GM06990 (cell line): Measurements from ENCODE around the gene MTHFD2L.
A peak's percentile ranks its signal among the peaks of the same experiment; 100 is the strongest.
"Not testable (repeated sequence)": the region's sequence is repeated elsewhere in the genome, so short reads cannot be mapped to it uniquely, and the experiment has no call there.

Experiments used
- DNase-seq: peaks from one replicate; pipeline ENCODE4 v3.0.0-alpha.2; 2011; ENCODE audit not compliant: insufficient read length; ENCODE audit errors: extremely low read depth
- H3K27me3 ChIP-seq: replicated peaks from 2 replicates; pipeline ENCODE4 v1.6.0; 2011; ENCODE audit warnings: low read length; ENCODE audit not compliant: control insufficient read depth, insufficient read depth
- H3K36me3 ChIP-seq: 2 replicates; pipeline ENCODE4 v1.5.1; 2011; ENCODE audit warnings: low read length; ENCODE audit not compliant: control insufficient read depth, insufficient read depth
- H3K4me3 ChIP-seq: replicated peaks from 2 replicates; pipeline ENCODE4 v1.5.1; 2011; ENCODE audit warnings: low read depth, mild to moderate bottlenecking, control low read depth, low read length
- CTCF ChIP-seq: IDR thresholded peaks from 2 replicates; pipeline ENCODE4 v1.5.1; 2011; ENCODE audit warnings: low read length, control low read depth, mild to moderate bottlenecking, inconsistent platforms; ENCODE audit not compliant: insufficient read depth, poor library complexity, severe bottlenecking

Gene MTHFD2L

GRCh38 chr4:74206088-74206825, 48.3 kb downstream of the MTHFD2L start:
- peak; percentile 53 for DNase-seq
- peak overlapping the region; percentile 5 for H3K4me3 ChIP-seq
- no peaks in the 10 kb centered on the region for H3K27me3 ChIP-seq
- no peak for TF ChIP-seq CTCF
- no peaks in the 10 kb centered on the region for H3K36me3 ChIP-seq

- H3K4me3 ChIP-seq, H3K27me3 ChIP-seq, DNase-seq, H3K36me3 ChIP-seq: not testable (repeated sequence)
These were observed 56.7 kb downstream of the MTHFD2L start for GRCh38 chr4:74214457-74215159.

GRCh38 chr4:74215236-74215635, 57.3 kb downstream of the MTHFD2L start:
- not testable (repeated sequence) for H3K27me3 ChIP-seq, H3K36me3 ChIP-seq

GRCh38 chr4:74217365-74217764, 59.4 kb downstream of the MTHFD2L start:
- TF ChIP-seq CTCF, result no peak
- Histone ChIP-seq H3K27me3 (no peaks in the 10 kb centered on the region), H3K36me3 (no peaks in the 10 kb centered on the region), H3K4me3 (no peak overlapping the region)
- no peak for DNase-seq

More at GRCh38 chr4:74215236-74215635, 57.3 kb downstream of the MTHFD2L start:
- DNase-seq, H3K4me3 ChIP-seq: not testable (repeated sequence)

- no peak for DNase-seq
- no peaks in the 10 kb centered on the region for H3K36me3 ChIP-seq
- H3K27me3 ChIP-seq, result no peaks in the 10 kb centered on the region
- no peak for TF ChIP-seq CTCF
- H3K4me3 ChIP-seq, result no peak overlapping the region
These were observed 60.3 kb downstream of the MTHFD2L start for GRCh38 chr4:74218201-74218600.

- no peak for TF ChIP-seq CTCF
- no peak for DNase-seq
- H3K4me3 ChIP-seq, result no peak overlapping the region
- no peaks in the 10 kb centered on the region for H3K27me3 ChIP-seq
- no peaks in the 10 kb centered on the region for H3K36me3 ChIP-seq
These were observed 61.3 kb downstream of the MTHFD2L start for GRCh38 chr4:74219240-74219639.

- no peaks in the 10 kb centered on the region for H3K27me3 ChIP-seq
- no peak for TF ChIP-seq CTCF
- no peak overlapping the region for H3K4me3 ChIP-seq
- no peaks in the 10 kb centered on the region for H3K36me3 ChIP-seq
- DNase-seq, result no peak
These were observed 65.2 kb downstream of the MTHFD2L start for GRCh38 chr4:74223098-74223497.
